Glomerular endothelial cell (primary cell): ENCODE measurements around the gene ATP5F1D. TPM values are rescaled to one million over a fixed set of nuclear protein-coding genes. Genes with fewer than 3 reads are reported as not detected.

Source experiments
- DNase-seq: peaks from one replicate; pipeline ENCODE4 v3.0.0-alpha.2; 2011; ENCODE audit warnings: low read depth, low spot score; ENCODE audit errors: extremely low read depth
- total RNA-seq: library from RNA; depleted of rRNA; stranded (reverse); fragments of >200 nt; gene quantifications from 2 replicates; pipeline ENCODE4 v1.2.3, GENCODE V29; 2015

ATP5F1D gene
- total RNA-seq, 1 donor from 2014 or later, result 95.6 TPM

GRCh38 chr19:1268226-1269064, 26.9 kb downstream of the ATP5F1D start:
- no peak for DNase-seq

GRCh38 chr19:1269065-1269477, 27.5 kb downstream of the ATP5F1D start, which contains the start of gene CIRBP:
Gene CIRBP, plus strand, starts transcription at chr19:1269332. Its CDS starts 1,602 bp downstream, at chr19:1270934.
- DNase-seq, result no peak

DNA sequence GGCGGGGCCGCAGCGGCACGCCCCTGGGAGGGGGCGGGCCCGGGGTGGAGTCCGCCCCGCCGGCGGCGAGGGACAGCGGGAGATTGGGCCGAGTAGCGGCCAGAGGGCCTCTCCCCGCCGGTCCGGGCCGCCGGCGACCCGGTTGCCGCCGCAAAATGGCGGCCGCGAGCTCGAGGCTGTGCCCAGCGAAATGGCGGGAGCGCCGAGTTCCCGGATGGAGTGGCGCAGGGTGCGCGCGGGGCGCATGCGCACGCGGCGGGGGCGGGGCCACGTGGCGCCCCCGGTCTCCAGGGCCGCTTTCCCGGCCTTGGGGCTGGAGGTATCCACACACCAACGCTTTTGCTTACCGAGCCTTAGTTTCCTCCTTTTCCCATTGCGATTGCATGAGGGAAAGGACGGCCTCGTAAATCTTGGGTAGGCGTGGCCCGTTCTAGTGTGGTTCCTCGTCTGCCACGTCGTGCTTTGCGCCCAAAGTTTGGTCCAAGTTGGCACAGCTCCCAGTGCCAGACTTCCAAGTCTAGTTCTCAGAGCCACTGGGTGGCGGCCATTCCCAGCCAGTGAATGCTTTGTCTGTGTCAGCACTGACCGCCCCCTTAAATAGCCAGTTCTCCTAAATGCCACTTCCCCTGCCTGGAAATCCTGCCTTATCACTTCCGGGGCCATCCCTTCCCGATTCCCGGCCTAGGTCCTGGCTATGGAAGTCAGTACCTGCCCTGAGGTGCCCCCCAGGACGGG, 28.1 kb downstream of the ATP5F1D start:
- no peak for DNase-seq

DNA sequence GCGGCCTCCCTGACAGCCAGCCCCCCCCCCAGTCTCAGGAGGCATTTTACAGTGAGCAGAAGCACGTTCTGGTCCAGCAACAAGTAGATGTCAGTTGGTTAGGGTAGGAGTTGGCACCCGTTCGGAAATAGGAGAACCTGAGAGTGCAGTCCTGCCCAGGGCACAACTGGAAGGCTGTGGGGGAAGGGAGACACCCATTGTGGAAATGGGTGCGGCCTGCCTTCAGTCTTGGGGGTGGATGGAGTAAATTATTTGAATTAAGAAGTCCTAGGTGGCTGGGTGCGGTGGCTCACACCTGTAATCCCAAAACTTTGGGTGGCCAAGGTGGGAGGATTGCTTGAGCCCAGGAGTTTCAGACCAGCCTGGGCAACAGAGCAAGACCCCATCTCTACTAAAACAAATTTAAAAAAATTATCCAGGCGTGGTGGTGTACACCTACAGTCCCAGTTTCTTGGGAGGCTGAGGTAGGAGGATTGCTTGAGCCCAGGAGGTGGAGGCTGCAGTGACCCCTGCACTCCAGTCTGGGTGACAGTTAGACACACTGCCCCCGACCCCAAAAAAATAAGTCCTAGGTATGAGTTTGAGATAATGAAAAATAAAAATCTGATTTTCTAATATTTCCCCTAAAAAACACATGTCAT, 28.8 kb downstream of the ATP5F1D start:
- DNase-seq, result no peak

GRCh38 chr19:1270854-1271527, 29.4 kb downstream of the ATP5F1D start:
- no peak for DNase-seq

GRCh38 chr19:1271528-1272422, 30.2 kb downstream of the ATP5F1D start:
- no peak for DNase-seq

GRCh38 chr19:1272423-1273262, 31.1 kb downstream of the ATP5F1D start:
- no peak for DNase-seq

DNA sequence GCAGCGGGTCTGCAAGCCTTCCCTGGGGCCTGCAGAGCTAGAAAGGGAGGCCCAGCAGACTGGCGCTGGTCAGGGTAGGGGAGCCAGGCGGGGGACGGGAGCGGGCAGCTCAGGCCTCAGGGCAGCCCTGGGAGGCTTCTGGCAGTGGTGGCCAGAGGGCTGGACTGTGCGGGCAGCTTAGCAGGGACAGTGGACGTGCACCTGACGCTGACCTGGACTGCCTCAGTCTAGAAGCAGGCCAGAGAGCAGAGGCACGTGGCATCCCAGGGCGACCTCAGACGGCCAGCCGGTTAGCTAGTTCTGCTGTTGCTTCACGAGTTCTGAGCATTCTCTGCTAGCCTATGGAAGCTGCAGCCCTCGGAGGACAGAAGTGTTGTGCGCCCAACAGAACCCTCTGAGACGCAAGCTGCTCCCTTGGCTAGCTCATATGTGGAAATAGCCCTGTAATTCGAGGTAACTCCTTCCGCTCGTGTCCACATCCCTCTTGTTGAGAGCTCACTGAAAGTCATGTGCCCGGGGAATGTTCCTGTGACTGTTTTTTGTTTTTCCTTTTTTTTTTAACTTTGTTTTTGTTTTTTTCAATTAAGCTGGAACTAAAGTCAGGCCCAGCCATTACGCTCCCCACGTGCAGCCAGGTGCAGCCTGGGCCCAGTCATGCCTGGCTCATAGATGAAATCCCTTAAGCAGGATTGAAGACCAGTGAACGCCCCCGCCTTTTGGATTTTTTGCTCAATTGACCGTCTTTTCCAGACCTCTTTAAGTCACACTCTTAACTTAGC, 31.9 kb downstream of the ATP5F1D start:
- no peak for DNase-seq

- DNase-seq, result no peak
These were observed 32.7 kb downstream of the ATP5F1D start for GRCh38 chr19:1274081-1274851.

DNA sequence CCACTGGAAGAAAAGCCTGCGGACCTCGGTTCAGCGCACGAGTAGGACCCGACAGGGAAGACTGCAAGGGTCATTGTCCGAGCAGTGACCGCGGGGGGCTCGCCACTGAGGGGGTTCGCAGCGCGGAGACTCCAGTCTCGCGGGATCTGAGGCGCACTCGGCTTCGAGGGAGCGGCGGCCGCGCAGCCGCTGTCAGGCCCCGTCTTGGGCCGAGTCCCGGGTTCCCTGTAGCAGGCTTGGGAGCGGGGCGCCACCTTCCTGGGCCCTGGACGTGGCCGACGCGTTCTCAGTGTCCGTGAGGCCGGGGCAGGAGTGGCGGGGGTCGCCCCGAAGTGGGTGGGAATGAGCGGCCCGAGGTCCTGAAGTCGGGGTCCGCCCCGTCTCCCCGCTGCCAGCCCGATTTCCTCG, 33.3 kb downstream of the ATP5F1D start:
- DNase-seq, result no peak

DNA sequence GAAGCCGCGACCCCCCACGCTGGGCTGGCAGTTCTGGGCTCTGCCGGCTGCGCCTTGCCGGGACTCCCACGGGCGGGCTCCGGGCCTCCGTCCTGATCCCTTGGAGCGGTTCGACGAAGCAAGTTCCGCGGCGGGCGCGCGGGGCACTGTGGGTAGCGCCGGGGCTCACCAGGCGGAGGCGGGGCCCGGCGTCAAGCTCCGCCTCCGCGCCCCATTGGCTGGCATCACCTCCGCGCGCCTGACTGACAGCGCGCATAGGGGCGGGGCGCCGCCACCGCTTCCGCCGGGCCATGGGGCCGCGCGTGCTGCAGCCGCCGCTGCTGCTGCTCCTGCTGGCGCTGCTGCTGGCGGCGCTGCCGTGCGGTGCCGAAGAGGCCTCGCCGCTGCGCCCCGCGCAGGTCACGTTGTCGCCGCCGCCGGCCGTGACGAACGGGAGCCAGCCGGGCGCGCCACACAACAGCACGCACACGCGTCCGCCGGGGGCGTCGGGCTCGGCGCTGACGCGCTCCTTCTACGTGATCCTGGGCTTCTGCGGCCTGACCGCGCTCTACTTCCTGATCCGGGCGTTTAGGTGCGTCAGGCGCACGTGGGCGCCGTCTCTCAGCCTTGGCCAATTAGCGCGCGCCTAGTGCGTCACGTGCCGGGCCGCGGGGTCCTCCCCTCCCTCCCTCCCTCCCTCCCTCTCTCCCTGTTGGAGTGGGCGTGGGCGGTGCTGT, 33.9 kb downstream of the ATP5F1D start, which contains the start of gene FAM174C:
TSS of gene FAM174C (plus strand) at position 271 of the 716 bp plus-strand sequence. CDS start at position 291, 20 bp downstream.
- no peak for DNase-seq

DNA sequence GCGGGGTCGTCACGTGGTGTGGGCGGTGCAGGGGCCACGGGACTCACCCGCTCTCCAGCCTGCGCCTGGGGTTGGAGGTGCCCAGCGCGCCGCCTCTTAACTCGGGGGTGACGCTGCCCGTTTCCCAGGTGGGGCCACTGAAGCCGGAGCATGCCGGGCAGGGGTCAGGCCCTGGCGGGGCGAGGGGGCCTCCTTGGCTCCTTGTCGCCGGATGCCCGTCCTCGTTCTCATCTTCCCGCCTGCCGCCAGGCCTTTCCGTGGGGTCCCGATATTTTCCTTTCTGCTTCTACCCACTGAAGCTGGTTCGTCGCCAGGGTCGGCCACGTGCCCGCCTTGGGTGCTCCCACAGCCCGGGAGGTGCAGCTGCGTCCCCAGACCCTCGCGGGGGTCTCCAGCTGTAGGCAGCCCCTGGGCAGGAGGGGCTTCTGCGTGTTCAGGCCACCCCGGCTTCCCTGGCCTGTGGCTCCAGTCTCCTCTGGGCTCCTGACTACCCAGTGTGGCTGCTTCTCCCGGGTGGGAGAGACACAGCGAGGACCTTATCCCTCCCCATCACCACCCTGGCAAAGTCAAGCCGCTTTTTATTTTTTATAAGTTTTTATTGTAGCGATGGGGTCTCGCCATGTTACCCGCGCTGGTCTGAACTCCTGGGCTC, 34.6 kb downstream of the ATP5F1D start:
- no peak for DNase-seq

DNA sequence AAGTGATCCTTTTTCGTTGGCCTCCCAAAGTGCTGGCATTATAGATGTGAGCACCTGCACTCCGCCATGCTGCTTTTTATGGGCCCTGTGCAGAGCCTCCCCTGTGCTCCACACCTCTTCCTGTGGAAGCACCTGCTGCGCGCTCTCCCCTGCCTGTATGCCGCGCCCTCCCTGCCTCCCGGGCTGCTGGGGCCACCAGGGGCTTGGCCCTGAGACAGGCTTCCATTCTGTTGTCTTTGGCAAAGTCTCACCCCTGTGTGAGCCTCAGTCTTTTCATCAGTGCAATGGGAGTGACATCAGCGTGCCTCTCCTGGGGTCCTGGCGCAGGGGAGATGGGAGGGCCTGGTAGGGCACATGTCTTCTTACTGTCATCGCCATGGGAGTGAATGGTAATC, 35.1 kb downstream of the ATP5F1D start:
- DNase-seq, result no peak

- no peak for DNase-seq
These were observed 35.5 kb downstream of the ATP5F1D start for GRCh38 chr19:1277061-1277460.

DNA sequence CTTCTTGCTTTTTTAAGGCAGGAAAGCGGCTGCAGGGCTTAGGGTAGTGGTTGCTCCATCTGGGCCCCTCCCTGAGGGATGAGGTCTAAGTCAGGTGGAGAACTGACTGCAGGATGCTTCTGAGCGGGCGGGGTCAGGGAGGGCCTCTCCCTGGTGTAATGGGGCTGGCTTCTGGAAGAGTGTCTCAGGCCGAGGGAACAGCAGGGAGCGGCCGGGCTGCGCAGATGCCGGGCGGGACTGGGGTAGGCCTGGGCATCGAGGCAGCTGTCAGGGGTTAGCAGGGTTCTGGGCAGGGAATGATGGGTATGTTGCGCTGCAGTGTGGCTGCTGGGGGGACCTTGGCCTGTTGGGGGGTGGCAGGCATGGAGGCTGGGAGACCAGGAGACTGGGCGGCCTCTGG, 36.5 kb downstream of the ATP5F1D start:
- DNase-seq, result no peak
